DOHH2 (cell line): ENCODE data around the gene PIK3AP1.

Source experiments
- EZH2phosphoT487 ChIP-seq: fragments of 200-600 bp; sonication (generic); IDR thresholded peaks from 2 replicates; pipeline ENCODE4 v1.6.1; 2017; ENCODE audit warnings: borderline replicate concordance, mild to moderate bottlenecking, antibody characterized with exemption, low read length, moderate library complexity, mixed read lengths
- TF ChIP-seq, protein P1 (sequence below): fragments of 200-600 bp; sonication (generic); IDR thresholded peaks from one replicate; pipeline ENCODE4 v1.5.1; 2014; ENCODE audit warnings: antibody characterized with exemption, mild to moderate bottlenecking, low read depth, low read length; ENCODE audit not compliant: poor library complexity, severe bottlenecking

GRCh38 chr10:96576277-96576980 is 143.9 kb downstream of the PIK3AP1 start:
- TF ChIP-seq, protein P1, sequence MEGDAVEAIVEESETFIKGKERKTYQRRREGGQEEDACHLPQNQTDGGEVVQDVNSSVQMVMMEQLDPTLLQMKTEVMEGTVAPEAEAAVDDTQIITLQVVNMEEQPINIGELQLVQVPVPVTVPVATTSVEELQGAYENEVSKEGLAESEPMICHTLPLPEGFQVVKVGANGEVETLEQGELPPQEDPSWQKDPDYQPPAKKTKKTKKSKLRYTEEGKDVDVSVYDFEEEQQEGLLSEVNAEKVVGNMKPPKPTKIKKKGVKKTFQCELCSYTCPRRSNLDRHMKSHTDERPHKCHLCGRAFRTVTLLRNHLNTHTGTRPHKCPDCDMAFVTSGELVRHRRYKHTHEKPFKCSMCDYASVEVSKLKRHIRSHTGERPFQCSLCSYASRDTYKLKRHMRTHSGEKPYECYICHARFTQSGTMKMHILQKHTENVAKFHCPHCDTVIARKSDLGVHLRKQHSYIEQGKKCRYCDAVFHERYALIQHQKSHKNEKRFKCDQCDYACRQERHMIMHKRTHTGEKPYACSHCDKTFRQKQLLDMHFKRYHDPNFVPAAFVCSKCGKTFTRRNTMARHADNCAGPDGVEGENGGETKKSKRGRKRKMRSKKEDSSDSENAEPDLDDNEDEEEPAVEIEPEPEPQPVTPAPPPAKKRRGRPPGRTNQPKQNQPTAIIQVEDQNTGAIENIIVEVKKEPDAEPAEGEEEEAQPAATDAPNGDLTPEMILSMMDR, result no peak
- no peak for TF ChIP-seq EZH2phosphoT487
